ENCODE data around the gene KCNJ18.
"Not testable (repeated sequence)": the region's sequence is repeated elsewhere in the genome, so short reads cannot be mapped to it uniquely, and the experiment has no call there.

Gene KCNJ18

GRCh38 chr17:21705021-21705601 lies 12.8 kb downstream of the KCNJ18 start:
- DNase-seq = no peak

- not testable (repeated sequence) for DNase-seq
These were observed 13.4 kb downstream of the KCNJ18 start for GRCh38 chr17:21705746-21706145.

GRCh38 chr17:21706546-21706945 lies 14.2 kb downstream of the KCNJ18 start:
- DNase-seq = not testable (repeated sequence)

- DNase-seq = not testable (repeated sequence)
These were observed 14.8 kb downstream of the KCNJ18 start for GRCh38 chr17:21707131-21707530.

GRCh38 chr17:21707711-21708611 lies 15.6 kb downstream of the KCNJ18 start:
- not testable (repeated sequence) for DNase-seq

- DNase-seq = not testable (repeated sequence)
These were observed 16.6 kb downstream of the KCNJ18 start for GRCh38 chr17:21708612-21709535.

GRCh38 chr17:21709994-21710393 lies 17.7 kb downstream of the KCNJ18 start:
- DNase-seq = not testable (repeated sequence)

- not testable (repeated sequence) for DNase-seq
These were observed 18.2 kb downstream of the KCNJ18 start for GRCh38 chr17:21710486-21710885.

GRCh38 chr17:21711182-21711581 lies 18.9 kb downstream of the KCNJ18 start:
- no peak for DNase-seq

- DNase-seq = not testable (repeated sequence)
These were observed 20.7 kb downstream of the KCNJ18 start for GRCh38 chr17:21713020-21713419.

- not testable (repeated sequence) for DNase-seq
These were observed 21.3 kb downstream of the KCNJ18 start for GRCh38 chr17:21713631-21714030.

- not testable (repeated sequence) for DNase-seq
These were observed 22.4 kb downstream of the KCNJ18 start for GRCh38 chr17:21714676-21715075.

GRCh38 chr17:21715877-21716276 lies 23.6 kb downstream of the KCNJ18 start:
- DNase-seq = not testable (repeated sequence)

GRCh38 chr17:21718971-21719370 lies 26.6 kb downstream of the KCNJ18 start:
- DNase-seq = not testable (repeated sequence)

- not testable (repeated sequence) for DNase-seq
These were observed 27.3 kb downstream of the KCNJ18 start for GRCh38 chr17:21719511-21720226.

GRCh38 chr17:21720566-21720965 lies 28.2 kb downstream of the KCNJ18 start:
- not testable (repeated sequence) for DNase-seq

GRCh38 chr17:21722268-21722667 lies 29.9 kb downstream of the KCNJ18 start:
- DNase-seq = not testable (repeated sequence)

GRCh38 chr17:21724216-21725006 lies 32.1 kb downstream of the KCNJ18 start:
- DNase-seq = not testable (repeated sequence)

- DNase-seq = not testable (repeated sequence)
These were observed 38.8 kb downstream of the KCNJ18 start for GRCh38 chr17:21731076-21731475.

- not testable (repeated sequence) for DNase-seq
These were observed 41.6 kb downstream of the KCNJ18 start for GRCh38 chr17:21733931-21734330.

- DNase-seq = not testable (repeated sequence)
These were observed 43.5 kb downstream of the KCNJ18 start for GRCh38 chr17:21735814-21736213.

All from stimulated activated CD8-positive, alpha-beta memory T cell treated with anti-CD3 and anti-CD28 coated beads, Interleukin-4, amount 100 ng/mL, for 48 hours (primary cell).